DMS79 treated with DMSO at 0.1 percent for 48 hours (cell line): Measurements from ENCODE around the gene CAVIN4.

Experiments used
- DNase-seq: peaks from one replicate; lab custom pipeline; 2025; lab: John Stamatoyannopoulos, UW

CAVIN4 gene

GRCh38 chr9:100577776-100578448 lies at the start of gene CAVIN4:
CAVIN4 (plus strand) TSS chr9:100578079; CDS start chr9:100578144, 65 bp downstream.
- DNase-seq: no peak

- DNase-seq: no peak
Observed at GRCh38 chr9:100534401-100534800, 43.5 kb upstream of the CAVIN4 start.

- DNase-seq: no peak
Observed at GRCh38 chr9:100540327-100540726, 37.6 kb upstream of the CAVIN4 start.

- DNase-seq: no peak
Observed at GRCh38 chr9:100549048-100549447, 28.8 kb upstream of the CAVIN4 start.

- DNase-seq: no peak
Observed at GRCh38 chr9:100554935-100555401, 22.9 kb upstream of the CAVIN4 start.

- no peak for DNase-seq
Observed at GRCh38 chr9:100555471-100555870, 22.4 kb upstream of the CAVIN4 start.

GRCh38 chr9:100557053-100557452 lies 20.8 kb upstream of the CAVIN4 start:
- no peak for DNase-seq

- DNase-seq: no peak
Observed at GRCh38 chr9:100561256-100561655, 16.6 kb upstream of the CAVIN4 start.

- no peak for DNase-seq
Observed at GRCh38 chr9:100567856-100568255, 10.0 kb upstream of the CAVIN4 start.

GRCh38 chr9:100573655-100574260 lies 4.1 kb upstream of the CAVIN4 start:
- no peak for DNase-seq

- no peak for DNase-seq
Observed at GRCh38 chr9:100575006-100575405, 2.9 kb upstream of the CAVIN4 start.

GRCh38 chr9:100575765-100576386 lies 2.0 kb upstream of the CAVIN4 start:
- DNase-seq: no peak

- no peak for DNase-seq
Observed at GRCh38 chr9:100578610-100579009, 731 bp downstream of the CAVIN4 start.

GRCh38 chr9:100579665-100580064 lies 1.8 kb downstream of the CAVIN4 start:
- DNase-seq: no peak

- no peak for DNase-seq
Observed at GRCh38 chr9:100580257-100580656, 2.4 kb downstream of the CAVIN4 start.

GRCh38 chr9:100581081-100581480 lies 3.2 kb downstream of the CAVIN4 start:
- no peak for DNase-seq

- no peak for DNase-seq
Observed at GRCh38 chr9:100581661-100582060, 3.8 kb downstream of the CAVIN4 start.

GRCh38 chr9:100583014-100583802 lies 5.3 kb downstream of the CAVIN4 start:
- DNase-seq: no peak

- DNase-seq: no peak
Observed at GRCh38 chr9:100584951-100585350, 7.1 kb downstream of the CAVIN4 start.

GRCh38 chr9:100586093-100586492 lies 8.2 kb downstream of the CAVIN4 start:
- no peak for DNase-seq

- DNase-seq: no peak
Observed at GRCh38 chr9:100587375-100587774, 9.5 kb downstream of the CAVIN4 start.

GRCh38 chr9:100589582-100589981 lies 11.7 kb downstream of the CAVIN4 start:
- DNase-seq: no peak
